Upper lobe of left lung (tissue), 4 donors: ENCODE measurements around the gene ZSCAN10.

ENCODE experiments used
- POLR2A ChIP-seq, 4 donors: fragments of 450-650 bp; IDR thresholded peaks; one replicate each; pipeline ENCODE4 v1.5.1; 2016 to 2017; ENCODE audit warnings: antibody characterized with exemption in 4 of 4, mild to moderate bottlenecking in 2 of 4
- TF ChIP-seq, protein P1 (sequence below), 6 experiments: fragments of 450-650 bp in 4 of 6; fragments of 200-600 bp in 2 of 6; sonication (generic) in 2 of 6; IDR thresholded peaks; one replicate each; pipeline ENCODE4 v1.5.1; 2016 to 2019; ENCODE audit warnings: antibody characterized with exemption in 6 of 6

DNA sequence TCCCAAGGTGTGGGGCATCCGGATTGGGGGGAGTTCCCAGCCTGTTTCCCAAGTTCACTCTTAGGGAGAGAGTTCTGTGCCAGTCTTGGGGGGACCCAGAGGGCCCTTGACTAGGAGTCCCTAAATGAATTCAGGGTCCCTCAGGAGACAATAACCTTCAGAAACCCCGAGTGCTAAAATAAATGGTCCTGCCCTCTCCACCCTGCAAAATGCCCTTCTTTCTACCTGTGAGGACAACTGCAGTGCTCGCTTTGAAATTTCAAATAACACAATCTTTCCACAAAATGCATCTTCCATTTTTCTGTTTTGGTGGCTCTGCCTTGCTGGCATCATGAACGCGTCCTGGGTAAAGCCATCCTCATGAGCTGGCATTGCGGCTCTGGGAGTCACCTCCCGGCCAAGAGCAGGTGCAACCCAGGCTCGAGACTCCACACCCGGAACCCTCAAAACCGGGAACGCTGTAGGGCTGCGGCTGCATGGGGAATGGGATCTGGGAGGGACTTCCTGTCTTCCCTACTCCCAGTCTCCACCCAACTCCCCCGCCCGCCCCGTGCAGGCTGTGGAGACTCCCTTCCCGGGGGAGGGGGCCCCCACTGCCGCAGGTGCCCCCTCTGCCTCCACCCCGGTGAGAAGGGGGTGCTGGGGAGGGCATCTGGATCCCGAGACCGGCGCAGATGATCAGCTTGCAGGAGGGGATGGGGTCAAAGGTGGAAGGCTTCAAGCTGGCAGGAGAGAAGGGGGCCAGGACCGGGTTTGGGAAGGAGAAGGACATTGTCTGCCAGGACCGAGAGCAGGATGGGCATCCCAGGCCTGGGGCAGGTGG lies 13.2 kb upstream of the ZSCAN10 start, which contains the start of gene ZNF205:
- TF ChIP-seq, protein P1, sequence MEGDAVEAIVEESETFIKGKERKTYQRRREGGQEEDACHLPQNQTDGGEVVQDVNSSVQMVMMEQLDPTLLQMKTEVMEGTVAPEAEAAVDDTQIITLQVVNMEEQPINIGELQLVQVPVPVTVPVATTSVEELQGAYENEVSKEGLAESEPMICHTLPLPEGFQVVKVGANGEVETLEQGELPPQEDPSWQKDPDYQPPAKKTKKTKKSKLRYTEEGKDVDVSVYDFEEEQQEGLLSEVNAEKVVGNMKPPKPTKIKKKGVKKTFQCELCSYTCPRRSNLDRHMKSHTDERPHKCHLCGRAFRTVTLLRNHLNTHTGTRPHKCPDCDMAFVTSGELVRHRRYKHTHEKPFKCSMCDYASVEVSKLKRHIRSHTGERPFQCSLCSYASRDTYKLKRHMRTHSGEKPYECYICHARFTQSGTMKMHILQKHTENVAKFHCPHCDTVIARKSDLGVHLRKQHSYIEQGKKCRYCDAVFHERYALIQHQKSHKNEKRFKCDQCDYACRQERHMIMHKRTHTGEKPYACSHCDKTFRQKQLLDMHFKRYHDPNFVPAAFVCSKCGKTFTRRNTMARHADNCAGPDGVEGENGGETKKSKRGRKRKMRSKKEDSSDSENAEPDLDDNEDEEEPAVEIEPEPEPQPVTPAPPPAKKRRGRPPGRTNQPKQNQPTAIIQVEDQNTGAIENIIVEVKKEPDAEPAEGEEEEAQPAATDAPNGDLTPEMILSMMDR (IDR thresholded peaks at IDR 0.05) = no peak
- TF ChIP-seq POLR2A (IDR thresholded peaks at IDR 0.05) = no peak
